ENCODE measurements around the gene UBE2QL1. TPM values are rescaled to one million over a fixed set of nuclear protein-coding genes. Genes with fewer than 3 reads are reported as not detected.

The UBE2QL1 gene
- total RNA-seq, 1 donor, result not detected

- peak; percentile 54 for TF ChIP-seq CTCF (IDR thresholded peaks at IDR 0.05; ENCODE audit: insufficient read depth, low read depth, low read length)
- DNase-seq (ENCODE audit: low read depth), result peak; percentile 14
Observed at GRCh38 chr5:6435356-6435755, 13.3 kb upstream of the UBE2QL1 start.

GRCh38 chr5:6436715-6437331 is 11.8 kb upstream of the UBE2QL1 start:
- TF ChIP-seq CTCF (IDR thresholded peaks at IDR 0.05; ENCODE audit: insufficient read depth, low read depth, low read length), result no peak
- DNase-seq (ENCODE audit: low read depth), result no peak

More at GRCh38 chr5:6435356-6435755, 13.3 kb upstream of the UBE2QL1 start:
- no peak overlapping the region for H3K4me3 ChIP-seq (ENCODE audit: low read depth, low read length)

GRCh38 chr5:6439588-6440550 is 8.8 kb upstream of the UBE2QL1 start:
- no peak overlapping the region for H3K4me3 ChIP-seq (ENCODE audit: low read depth, low read length)
- no peak for DNase-seq (ENCODE audit: low read depth)
- TF ChIP-seq CTCF (IDR thresholded peaks at IDR 0.05; ENCODE audit: insufficient read depth, low read depth, low read length), result no peak

More at GRCh38 chr5:6436715-6437331, 11.8 kb upstream of the UBE2QL1 start:
- no peak overlapping the region for H3K4me3 ChIP-seq (ENCODE audit: low read depth, low read length)

GRCh38 chr5:6442333-6442732 is 6.3 kb upstream of the UBE2QL1 start:
- no peak for DNase-seq (ENCODE audit: low read depth)
- no peak for TF ChIP-seq CTCF (IDR thresholded peaks at IDR 0.05; ENCODE audit: insufficient read depth, low read depth, low read length)
- H3K4me3 ChIP-seq (ENCODE audit: low read depth, low read length), result no peak overlapping the region

- no peak overlapping the region for H3K4me3 ChIP-seq (ENCODE audit: low read depth, low read length)
- TF ChIP-seq CTCF (IDR thresholded peaks at IDR 0.05; ENCODE audit: insufficient read depth, low read depth, low read length), result no peak
- no peak for DNase-seq (ENCODE audit: low read depth)
Observed at GRCh38 chr5:6443326-6443725, 5.3 kb upstream of the UBE2QL1 start.

GRCh38 chr5:6446042-6446441 is 2.6 kb upstream of the UBE2QL1 start:
- TF ChIP-seq CTCF (IDR thresholded peaks at IDR 0.05; ENCODE audit: insufficient read depth, low read depth, low read length), result no peak
- H3K4me3 ChIP-seq (ENCODE audit: low read depth, low read length), result no peak overlapping the region
- DNase-seq (ENCODE audit: low read depth), result no peak

Data from fibroblast of villous mesenchyme (primary cell).